KOPT-K1 (cell line): ENCODE data around the gene LINC00237.

Source experiments
- H3K27ac ChIP-seq: fragments of 200-600 bp; sonication (generic); 2 replicates; pipeline ENCODE4 v1.5.1; 2016; ENCODE audit warnings: antibody characterized with exemption, mild to moderate bottlenecking, low read depth, low read length; ENCODE audit not compliant: poor library complexity, severe bottlenecking
- H3K36me3 ChIP-seq: fragments of 200-600 bp; sonication (generic); 2 replicates; pipeline ENCODE4 v1.5.1; 2017; ENCODE audit warnings: antibody characterized with exemption, mild to moderate bottlenecking, low read length, moderate library complexity; ENCODE audit not compliant: insufficient read depth
- H3K9me3 ChIP-seq: fragments of 200-600 bp; sonication (generic); 2 replicates; pipeline ENCODE4 v1.5.1; 2017; ENCODE audit warnings: antibody characterized with exemption, low read length, mild to moderate bottlenecking; ENCODE audit not compliant: insufficient read depth, poor library complexity, severe bottlenecking

Gene LINC00237

DNA sequence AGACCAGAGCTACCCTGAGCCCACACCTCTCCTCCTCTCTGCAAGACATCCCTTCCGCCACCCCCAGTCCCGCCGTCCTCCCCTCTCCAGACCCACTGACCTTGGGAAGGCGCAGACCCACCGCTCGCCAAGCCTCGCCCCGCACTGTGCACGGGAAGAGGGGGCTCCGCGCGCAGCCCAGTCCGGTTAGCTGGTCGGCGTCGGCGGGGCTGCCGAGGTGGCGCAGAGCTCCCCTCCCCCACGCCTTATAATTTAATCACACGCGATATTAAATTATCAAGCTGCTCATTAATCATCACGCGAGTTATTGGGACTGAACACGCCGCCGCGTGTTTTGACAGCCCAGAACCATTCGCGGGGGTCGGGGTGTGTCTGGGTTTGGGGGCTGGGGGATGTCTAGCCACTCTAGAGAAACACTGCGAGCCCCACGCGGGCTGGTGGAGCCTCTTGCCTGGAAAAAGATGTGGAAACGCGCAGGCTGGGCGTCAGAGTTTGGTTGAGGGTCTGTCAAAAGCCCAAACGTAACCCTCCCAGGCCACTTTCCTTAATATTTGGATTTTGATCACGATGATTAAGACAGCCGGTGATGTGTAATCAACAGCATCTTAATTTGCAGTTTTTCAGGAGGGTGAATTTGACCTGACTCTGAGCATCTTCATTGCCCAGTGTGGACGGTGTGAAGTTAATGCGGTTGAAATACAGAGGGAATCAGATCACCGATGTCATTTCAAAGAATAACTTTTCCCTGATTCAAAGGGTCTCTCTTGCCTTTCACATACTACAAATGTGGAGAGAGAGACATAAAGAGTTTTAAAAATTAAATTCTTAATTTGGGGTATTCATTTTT, at the start of gene LINC00237:
LINC00237 (minus strand) TSS at position 188 of the 847 bp plus-strand sequence.
- H3K36me3 ChIP-seq = no peaks in the 10 kb centered on the region

DNA sequence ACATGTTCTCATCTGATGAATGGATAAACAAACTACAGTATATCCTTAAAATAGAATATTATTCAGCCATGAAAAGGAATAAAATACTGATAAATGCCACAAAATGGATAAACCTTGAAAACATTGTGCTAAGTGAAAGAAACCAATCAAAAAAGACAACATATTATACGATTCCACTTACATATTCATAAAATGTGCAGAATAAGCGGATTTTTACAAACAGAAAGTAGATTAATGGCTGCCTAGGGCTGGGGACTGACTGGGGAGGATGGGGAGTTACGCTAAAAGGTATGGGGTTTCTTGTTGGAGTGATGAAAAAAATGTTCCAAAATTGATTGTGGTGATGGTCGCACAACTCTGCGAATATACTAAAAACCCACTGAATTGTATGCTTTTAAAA, 49.1 kb upstream of the LINC00237 start:
- Histone ChIP-seq H3K27ac (no peak overlapping the region), H3K9me3 (no peaks in the 10 kb centered on the region), H3K36me3 (no peaks in the 10 kb centered on the region)

More for the DNA sequence above, at the start of gene LINC00237:
- no peak within 1 kb of the TSS for H3K27ac ChIP-seq
- no peaks in the 10 kb centered on the region for H3K9me3 ChIP-seq

- peak overlapping the region; percentile 12 for H3K27ac ChIP-seq
- 0 out of 2 replicates have a peak, but pooled peaks cover 2% of the 10 kb centered on the region for H3K36me3 ChIP-seq
- H3K9me3 ChIP-seq = no peaks in the 10 kb centered on the region
Observed at GRCh38 chr20:21154692-21155091, 48.5 kb upstream of the LINC00237 start.

- Histone ChIP-seq H3K9me3 (no peaks in the 10 kb centered on the region), H3K36me3 (0 out of 2 replicates have a peak, but pooled peaks cover 10% of the 10 kb centered on the region), H3K27ac (no peak overlapping the region)
Observed at GRCh38 chr20:21151791-21152190, 45.6 kb upstream of the LINC00237 start.

GRCh38 chr20:21149344-21149743, 43.2 kb upstream of the LINC00237 start:
- H3K27ac ChIP-seq = no peak overlapping the region
- H3K9me3 ChIP-seq = no peaks in the 10 kb centered on the region
- H3K36me3 ChIP-seq = 0 out of 2 replicates have a peak, but pooled peaks cover 10% of the 10 kb centered on the region

GRCh38 chr20:21147593-21147992, 41.4 kb upstream of the LINC00237 start:
- Histone ChIP-seq H3K9me3 (no peaks in the 10 kb centered on the region), H3K27ac (no peak overlapping the region), H3K36me3 (0 out of 2 replicates have a peak, but pooled peaks cover 10% of the 10 kb centered on the region)

DNA sequence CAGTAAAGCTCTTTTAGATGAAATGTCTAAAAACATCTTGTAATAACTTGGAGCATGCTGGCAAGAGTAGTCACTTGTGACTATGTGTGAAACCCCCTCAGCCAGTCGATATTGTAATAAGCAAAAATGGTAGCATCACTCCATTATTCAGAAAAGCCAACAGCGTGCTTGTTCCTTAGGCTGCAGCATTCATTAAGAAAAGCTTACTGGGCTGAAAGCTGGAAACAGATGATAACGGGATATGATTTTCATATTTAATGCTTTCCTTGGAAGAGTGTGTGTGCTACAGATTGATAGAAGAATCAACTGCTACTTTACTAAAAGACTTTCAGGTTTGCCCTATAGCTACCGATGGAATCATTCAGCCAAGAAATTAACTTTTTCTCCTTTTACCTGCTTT, 40.1 kb upstream of the LINC00237 start:
- Histone ChIP-seq H3K9me3 (no peaks in the 10 kb centered on the region), H3K27ac (no peak overlapping the region), H3K36me3 (0 out of 2 replicates have a peak, but pooled peaks cover 10% of the 10 kb centered on the region)

- 0 out of 2 replicates have a peak, but pooled peaks cover 10% of the 10 kb centered on the region for H3K36me3 ChIP-seq
- no peaks in the 10 kb centered on the region for H3K9me3 ChIP-seq
Observed at GRCh38 chr20:21145424-21145823, 39.3 kb upstream of the LINC00237 start.

DNA sequence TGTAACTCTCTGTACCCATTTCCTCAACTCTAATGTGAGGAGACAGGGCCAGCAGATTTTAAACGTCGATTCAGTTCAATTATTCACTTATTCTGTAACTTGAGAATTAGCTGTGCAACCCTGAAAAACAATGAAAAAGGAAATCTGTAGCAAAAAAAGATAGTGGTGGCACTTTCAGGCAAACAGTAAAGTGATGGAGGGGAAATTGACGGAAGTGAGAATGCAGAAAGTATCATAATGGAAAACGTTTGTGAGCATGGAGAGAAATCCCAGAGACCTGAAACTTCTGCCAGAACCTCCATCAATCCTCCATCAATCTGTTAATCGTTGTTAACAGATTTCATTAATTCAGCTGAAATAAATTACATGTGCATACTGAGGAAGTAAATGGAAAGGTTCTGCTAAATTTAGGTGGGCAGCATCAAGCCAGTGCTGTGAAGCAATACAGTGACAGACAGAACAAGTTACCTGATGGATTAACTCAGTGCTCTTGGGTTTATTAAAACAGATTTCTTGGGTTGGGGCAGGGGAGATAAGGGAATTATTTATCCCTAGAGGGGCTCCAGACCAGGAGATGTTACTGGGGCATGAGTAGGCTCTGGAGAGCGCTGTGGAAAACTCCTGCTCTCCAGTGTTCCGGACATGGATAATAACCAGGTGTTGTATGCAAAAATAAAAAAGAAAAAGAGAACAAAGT, 37.2 kb upstream of the LINC00237 start:
- H3K36me3 ChIP-seq = peaks cover 9% of the 10 kb centered on the region
- H3K9me3 ChIP-seq = no peaks in the 10 kb centered on the region
- H3K27ac ChIP-seq = no peak overlapping the region

More at GRCh38 chr20:21145424-21145823, 39.3 kb upstream of the LINC00237 start:
- H3K27ac ChIP-seq = no peak overlapping the region

DNA sequence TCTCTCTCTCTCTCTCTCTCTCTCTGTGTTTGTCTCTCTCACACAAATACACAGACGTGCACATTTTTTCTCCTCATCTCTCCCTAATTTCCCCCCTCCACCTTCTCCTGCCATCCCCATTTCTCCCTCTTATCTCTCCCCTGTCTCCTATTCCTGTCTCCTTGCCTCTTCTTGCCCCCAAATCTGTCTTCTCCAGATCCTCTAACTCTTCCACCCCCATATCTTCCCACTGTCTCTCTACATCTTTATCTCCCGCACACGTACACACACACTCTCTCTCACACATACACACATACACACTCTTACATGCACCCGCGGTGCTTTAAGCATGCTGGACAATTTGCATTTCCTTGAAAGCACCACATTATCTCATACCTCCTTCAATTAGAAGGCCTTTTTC, 35.7 kb upstream of the LINC00237 start:
- Histone ChIP-seq H3K27ac (no peak overlapping the region), H3K9me3 (no peaks in the 10 kb centered on the region), H3K36me3 (peaks cover 15% of the 10 kb centered on the region)

DNA sequence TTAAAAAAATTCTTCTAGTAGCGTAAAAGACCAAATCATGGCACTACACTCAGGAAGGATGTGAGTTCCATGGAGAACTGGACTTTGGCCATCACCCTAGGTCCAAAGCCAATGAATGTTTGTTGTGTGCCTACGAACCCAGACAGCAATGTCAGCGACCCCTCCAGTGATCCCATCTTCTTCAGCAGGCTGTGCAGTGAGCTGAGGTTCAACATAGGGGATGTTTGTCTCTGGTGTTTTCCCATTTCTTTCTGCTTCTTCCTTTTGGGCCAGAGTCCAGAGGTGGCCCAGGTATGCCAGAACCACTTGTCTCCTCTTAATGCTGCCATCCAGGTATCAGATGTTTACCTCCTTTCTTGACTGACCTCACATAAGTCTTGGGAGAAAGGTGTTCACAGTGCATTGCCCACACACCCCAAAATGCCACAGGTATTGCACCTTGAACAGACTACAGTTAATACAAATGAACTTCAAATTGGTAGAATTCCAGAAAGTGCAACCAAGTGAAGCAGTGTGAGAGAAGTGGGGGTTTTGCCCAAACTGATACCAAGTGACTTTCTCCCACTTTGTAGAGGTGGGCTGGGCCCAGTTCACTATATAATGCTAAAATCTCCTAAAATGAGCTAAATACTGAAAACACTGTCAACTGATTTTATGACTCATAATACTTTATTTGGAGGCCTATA, 33.9 kb upstream of the LINC00237 start:
- H3K27ac ChIP-seq = no peak overlapping the region
- H3K36me3 ChIP-seq = peaks cover 22% of the 10 kb centered on the region

GRCh38 chr20:21137078-21137477, 30.9 kb upstream of the LINC00237 start:
- Histone ChIP-seq H3K9me3 (no peaks in the 10 kb centered on the region), H3K36me3 (peaks cover 30% of the 10 kb centered on the region), H3K27ac (no peak overlapping the region)

More for the DNA sequence above, 33.9 kb upstream of the LINC00237 start:
- no peaks in the 10 kb centered on the region for H3K9me3 ChIP-seq

- Histone ChIP-seq H3K36me3 (peaks cover 30% of the 10 kb centered on the region), H3K9me3 (no peaks in the 10 kb centered on the region), H3K27ac (no peak overlapping the region)
Observed at GRCh38 chr20:21136015-21136732, 30.0 kb upstream of the LINC00237 start.

DNA sequence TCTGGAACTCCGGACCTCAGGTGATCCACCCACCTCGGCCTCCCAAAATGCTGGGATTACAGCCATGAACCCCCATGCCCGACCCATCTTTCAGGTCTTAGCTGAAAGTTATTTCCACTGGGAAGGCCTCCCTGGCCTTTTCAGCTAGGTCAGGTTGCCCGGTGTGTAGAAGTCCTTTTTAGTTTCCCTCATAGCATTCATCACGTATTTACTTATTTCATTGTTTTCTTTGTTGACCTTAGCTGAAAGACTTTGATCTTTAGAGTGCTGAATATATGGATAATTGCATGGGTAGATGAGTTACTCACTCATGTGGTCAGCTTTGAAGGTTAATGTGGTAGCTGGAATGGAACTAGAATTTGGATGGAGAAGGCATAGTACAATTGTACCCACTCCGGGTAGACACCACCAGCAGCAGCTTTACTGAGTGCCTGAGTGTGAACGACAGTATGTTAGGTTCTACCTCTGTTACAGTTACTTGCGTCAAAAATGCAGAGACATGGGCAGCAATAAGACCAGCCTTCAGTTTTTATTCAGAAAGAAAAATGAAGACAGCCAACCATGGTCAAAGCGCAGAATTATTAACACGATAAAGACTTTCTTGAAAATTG, 28.8 kb upstream of the LINC00237 start:
- Histone ChIP-seq H3K36me3 (peaks cover 25% of the 10 kb centered on the region), H3K9me3 (no peaks in the 10 kb centered on the region), H3K27ac (no peak overlapping the region)
